HG03439 (cell line): ENCODE measurements around the gene KCNQ1.
"Not testable (repeated sequence)": the region's sequence is repeated elsewhere in the genome, so short reads cannot be mapped to it uniquely, and the experiment has no call there.

Experiments
- ATAC-seq: cut with Tn5 transposase; IDR thresholded peaks from one replicate; pipeline ENCODE4 v1.9.1; 2021; ENCODE audit warnings: mild to moderate bottlenecking, moderate library complexity; ENCODE audit not compliant: unreplicated experiment

KCNQ1 gene

DNA sequence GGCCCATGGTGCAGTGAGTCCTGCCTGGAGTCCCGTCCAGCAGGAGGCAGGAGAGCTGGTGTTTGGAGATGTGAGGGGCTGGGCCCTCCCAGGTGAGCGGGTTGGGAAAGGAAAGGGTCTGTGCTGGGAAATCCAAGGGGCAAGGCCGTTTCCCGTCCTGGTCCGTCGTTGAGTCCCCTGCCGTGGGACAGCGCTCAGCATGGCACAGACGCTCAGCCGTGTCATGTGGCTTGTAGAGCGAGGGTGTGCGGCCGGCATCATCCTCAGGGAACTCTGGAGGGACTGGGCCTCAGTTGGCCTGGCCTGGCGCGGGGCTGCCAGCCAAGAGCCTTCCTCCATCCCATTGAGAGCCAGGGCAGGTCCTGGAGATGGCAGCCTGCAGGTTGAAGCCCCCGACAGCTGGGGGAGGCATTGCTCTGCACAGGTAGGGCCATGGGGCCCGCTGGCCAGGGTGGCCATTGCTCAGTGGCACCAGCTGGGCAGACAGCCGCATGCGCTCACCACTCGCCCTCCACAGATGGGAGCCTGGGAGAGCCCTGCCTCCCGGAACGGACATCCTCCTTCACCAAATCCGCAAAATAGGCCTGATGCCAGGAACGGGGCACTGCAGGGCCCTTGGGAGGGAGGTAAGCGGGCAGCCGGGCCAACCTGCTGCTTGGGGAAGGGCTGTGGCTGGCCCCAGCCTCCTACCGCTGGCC lies 28.7 kb downstream of the KCNQ1 start:
- ATAC-seq, result no peak

DNA sequence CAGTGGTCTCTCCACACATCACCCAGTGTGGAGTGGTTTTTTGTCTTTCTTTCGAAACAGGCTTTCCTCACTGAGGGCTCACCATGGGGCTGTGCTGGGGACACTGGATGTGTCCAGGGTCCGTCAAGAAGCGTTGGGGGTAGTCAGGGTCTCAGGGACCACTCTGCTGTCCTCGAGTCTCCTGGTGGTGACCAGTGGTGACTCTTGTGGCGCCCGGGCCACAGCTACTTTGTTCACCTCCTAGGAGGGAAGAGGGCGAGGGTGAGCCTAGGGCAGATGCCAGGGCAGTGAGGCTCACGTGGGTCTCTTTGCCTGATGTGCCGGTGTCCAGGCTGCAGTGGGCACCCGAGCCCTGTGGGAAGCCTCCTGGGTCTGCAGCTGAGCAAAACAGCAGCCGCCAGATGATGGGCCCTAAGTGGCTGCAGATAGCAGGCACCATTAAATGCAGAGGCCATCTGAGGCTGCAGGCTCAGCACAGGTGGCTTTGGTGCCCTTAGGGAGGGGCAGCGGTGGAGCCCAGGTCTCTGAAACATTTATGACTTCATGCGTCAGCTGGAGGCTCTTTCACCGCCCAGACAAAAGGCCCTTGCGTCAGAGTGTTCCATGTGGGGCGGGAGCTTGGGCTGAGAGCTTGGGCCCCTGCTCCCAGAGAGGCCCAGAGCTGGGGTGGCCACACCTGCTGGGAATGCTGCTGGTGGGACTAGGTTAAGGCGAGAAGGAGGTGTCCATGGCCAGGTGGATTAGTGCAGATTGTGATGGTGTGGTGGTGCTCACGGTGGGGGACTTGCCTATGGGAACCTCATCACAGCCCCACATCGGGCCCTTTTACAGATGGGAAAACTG lies 29.5 kb downstream of the KCNQ1 start:
- no peak for ATAC-seq

- ATAC-seq, result no peak
These were observed 30.5 kb downstream of the KCNQ1 start for GRCh38 chr11:2475136-2475918.

GRCh38 chr11:2477254-2477653 lies 32.4 kb downstream of the KCNQ1 start:
- no peak for ATAC-seq

DNA sequence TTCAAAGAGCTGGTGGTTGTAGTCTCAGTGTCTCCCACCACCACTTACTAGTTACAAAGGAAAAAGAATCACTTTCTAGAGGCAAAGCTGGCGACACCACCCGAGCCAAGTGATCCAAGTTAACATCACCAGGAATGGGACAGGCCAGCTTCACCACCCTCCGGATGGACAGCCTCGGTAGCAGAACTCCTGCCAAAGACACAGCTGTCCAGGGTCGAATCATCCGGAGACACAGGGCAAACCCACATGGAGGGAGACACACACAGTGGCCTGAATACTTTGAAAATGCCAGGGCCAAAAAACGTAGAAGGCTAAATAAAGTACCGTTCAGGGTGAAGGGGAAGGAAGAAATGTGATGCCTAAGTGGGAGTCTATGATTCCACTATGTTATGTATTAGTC lies 33.1 kb downstream of the KCNQ1 start:
- ATAC-seq, result no peak

- not testable (repeated sequence) for ATAC-seq
These were observed 35.5 kb downstream of the KCNQ1 start for GRCh38 chr11:2480067-2480873.

GRCh38 chr11:2480874-2481220 lies 36.0 kb downstream of the KCNQ1 start:
- no peak for ATAC-seq

DNA sequence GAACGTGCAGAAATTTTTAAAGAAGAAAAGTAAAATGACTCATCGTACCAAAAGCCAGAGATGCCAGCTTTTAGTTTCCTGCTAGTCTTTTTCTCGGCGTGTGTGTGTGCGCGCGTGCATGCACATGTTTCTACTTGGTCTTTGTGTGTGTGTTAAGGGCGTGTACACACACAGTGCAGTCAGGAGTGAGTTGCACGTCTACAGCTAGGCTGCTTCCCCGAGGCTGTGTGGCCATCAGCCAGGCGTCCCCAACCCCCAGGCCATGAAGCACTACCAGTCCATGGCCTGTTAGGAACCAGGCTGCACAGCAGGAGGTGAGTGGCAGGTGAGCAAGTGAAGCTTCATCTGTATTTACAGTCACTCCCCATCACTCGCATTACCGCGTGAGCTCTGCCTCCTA lies 36.4 kb downstream of the KCNQ1 start:
- ATAC-seq, result no peak

GRCh38 chr11:2482204-2482603 lies 37.4 kb downstream of the KCNQ1 start:
- ATAC-seq, result no peak

- ATAC-seq, result no peak
These were observed 37.9 kb downstream of the KCNQ1 start for GRCh38 chr11:2482745-2483144.

DNA sequence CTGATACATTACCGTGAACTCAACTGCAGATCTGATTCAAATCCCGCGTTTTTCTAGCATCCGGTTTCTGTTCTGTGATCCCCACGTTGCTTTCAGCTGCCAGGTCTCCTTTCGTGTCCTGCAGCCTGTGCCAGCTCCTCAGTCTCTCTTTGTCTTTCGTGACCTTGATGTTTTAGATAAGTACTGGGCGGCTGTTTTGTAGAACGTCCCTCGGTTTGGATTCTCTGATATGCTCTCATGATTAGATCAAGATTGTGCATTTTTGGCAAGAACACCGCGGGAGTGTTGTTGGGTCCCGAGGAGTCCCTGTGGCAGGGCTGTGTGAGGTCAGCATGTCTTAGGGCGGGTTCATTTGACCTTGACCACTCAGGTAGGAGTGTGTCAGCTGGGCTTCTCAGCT lies 38.6 kb downstream of the KCNQ1 start:
- no peak for ATAC-seq

DNA sequence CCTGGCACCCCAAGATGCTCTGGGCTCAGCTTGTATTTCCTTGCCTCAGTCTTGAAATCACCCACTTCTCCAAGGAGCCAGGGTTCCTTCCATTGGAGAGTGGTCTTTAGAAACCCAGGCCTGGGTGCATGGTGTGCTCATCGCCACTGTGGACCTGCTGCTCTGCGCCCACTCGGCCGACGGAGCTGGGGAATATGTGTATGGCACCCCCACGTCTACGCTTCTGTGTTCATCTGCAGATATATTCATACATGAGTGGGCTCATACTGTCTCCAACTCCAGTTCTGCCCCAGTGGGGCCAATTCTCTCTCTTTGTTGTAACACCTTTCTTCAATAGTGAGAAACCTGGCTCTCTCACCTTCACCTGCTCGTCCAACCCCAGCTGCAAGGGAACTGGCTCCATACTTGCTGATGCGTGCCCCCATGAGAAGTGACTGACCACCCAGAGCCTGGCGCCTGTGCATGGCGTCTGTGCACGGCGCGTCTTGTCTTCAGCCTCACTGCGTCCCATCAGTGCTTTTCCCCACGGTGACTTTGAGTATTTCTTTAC lies 39.8 kb downstream of the KCNQ1 start:
- ATAC-seq, result no peak

GRCh38 chr11:2488004-2488403 lies 43.2 kb downstream of the KCNQ1 start:
- ATAC-seq, result no peak

GRCh38 chr11:2489083-2489482 lies 44.3 kb downstream of the KCNQ1 start:
- ATAC-seq, result no peak

- not testable (repeated sequence) for ATAC-seq
These were observed 53.1 kb downstream of the KCNQ1 start for GRCh38 chr11:2497951-2498350.

DNA sequence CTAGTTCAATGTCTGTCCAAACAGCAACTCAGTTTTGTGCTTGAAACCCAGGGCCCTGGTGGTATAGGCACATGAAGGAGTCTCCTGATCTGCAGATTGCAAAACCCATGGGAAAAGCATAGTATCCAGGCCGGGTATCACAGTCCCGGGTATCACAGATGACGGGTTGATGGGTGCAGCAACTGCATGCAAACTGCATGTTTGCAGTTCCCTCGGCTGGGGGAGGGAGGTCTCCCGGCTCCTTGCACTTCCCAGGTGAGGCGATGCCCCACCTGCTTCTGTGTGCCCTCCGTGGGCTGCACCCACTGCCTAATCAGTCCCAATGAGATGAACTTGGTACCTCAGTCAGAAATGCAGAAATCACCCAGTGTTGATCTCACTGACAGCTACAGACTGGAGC lies 53.9 kb downstream of the KCNQ1 start:
- ATAC-seq, result no peak

DNA sequence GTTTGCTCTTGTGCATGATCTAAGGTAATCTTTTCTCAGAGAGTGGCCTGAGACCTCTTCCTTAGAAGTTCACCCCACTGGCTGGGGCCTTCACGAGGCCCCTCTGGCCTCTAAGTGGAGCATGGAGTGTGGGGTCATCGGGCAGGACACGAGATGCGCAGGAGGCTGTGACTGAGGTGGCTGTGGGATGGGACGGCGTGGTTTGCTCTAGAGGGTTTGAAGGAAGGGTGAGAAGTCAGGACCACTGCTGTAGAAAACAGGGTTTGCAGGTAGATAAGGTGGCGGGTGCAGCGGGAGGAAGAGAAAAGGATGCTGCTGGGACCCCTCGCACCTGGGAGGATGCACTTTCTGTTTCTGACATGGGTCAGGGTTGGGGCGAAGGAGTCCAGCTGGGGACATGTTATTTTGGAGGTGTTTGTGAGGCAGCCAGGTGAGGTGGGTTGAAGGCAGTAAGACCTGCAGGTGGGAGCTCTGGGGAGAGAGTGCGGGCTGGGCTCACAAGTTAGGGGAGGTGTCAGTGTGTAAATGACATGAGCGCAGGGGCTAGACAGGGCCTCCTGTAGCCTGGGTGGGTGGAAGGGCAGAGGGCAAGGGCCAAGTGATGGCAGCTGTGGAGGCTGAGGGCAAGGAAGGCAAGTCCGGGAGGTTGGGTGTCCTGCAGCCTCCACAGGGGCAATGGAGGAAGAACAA lies 62.5 kb downstream of the KCNQ1 start:
- no peak for ATAC-seq

DNA sequence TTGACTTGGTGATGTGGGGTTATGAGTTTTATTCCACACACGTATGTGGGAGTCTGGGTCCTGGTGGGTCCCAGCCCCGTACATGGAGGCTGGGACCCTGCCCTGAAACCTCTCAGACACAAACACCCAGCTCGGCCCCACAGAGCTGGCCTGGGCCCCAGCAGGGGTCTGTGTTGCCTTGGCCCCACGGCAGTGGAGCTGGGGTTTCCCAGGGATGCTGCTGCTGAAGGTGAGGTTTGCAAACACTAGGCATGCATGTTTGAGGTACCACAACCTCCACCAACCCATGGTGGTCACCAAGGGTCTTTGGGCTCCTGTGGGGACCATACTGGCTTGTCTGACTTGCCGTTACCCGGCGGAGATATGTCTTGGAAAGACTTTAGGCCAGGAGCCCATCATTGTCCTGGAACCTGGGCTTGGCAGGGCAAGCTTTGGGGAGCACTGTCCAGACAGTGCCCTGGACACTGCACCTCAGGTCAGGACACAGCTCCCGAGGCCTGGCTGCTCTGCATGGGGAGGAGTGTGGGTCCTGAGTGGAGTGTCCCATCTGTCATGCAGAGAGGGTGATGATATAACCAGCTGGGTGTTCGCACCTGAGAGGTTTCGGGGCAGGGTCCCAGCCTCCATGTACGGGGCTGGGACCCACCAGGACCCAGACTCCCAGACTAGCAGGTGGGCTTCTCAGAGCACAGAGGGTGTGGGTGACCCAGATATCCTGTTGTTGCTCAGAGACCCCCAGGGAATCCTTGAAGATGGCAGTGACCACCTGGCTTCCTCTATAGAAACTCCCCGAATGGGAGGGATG lies 63.3 kb downstream of the KCNQ1 start:
- ATAC-seq, result no peak

GRCh38 chr11:2508793-2509192 lies 64.0 kb downstream of the KCNQ1 start:
- no peak for ATAC-seq
